K562 (cell line): ENCODE results near the gene MSTO1. TPM values are rescaled to one million over a fixed set of nuclear protein-coding genes. Genes with fewer than 3 reads are reported as not detected.
"Not testable (repeated sequence)": the region's sequence is repeated elsewhere in the genome, so short reads cannot be mapped to it uniquely, and the experiment has no call there.

ENCODE experiments used
- ATAC-seq: fragments of 200-7000 bp; cut with Tn5 transposase; 3 replicates; pipeline ENCODE4 v1.9.1; 2020; ENCODE audit warnings: moderate library complexity
- BruUV-seq: library from RNA; stranded (reverse); fragments of 400-500 nt; replicated peaks from 2 replicates; lab custom pipeline; 2021; lab: Mats Ljungman, UMichigan
- CTCF ChIA-PET: fragments of 300-600 bp; formaldehyde crosslinking; extraction: SDS; loops from one replicate; lab custom pipeline; 2021; ENCODE audit warnings: low intra/inter-chr PET ratio; lab: Yijun Ruan, JAX
- POLR2A ChIA-PET: fragments of 300-600, 350-650 bp; sonication (Branson Sonifier 250); formaldehyde crosslinking; extraction: SDS; loops from one replicate; lab custom pipeline; 2021; ENCODE audit warnings: antibody characterized with exemption, inconsistent platforms; lab: Yijun Ruan, JAX
- DNase-seq, 4 experiments: peaks; one replicate each; pipeline versions ENCODE4 v3.0.0 to v3.0.0-alpha.2; 2011 to 2018; ENCODE audit warnings: low spot score in 3 of 4, mixed read lengths in 3 of 4; ENCODE audit errors: extremely low read depth in 1 of 4
- FAIRE-seq: peaks from 2 replicates; lab custom pipeline; 2011; peaks lifted over from hg19 to GRCh38; lab: Jason Lieb, UNC
- H2AFZ ChIP-seq: 2 replicates; pipeline ENCODE4 v1.6.0; 2011; ENCODE audit warnings: low read depth, low read length, control low read depth, inconsistent platforms
- H3K27ac ChIP-seq: fragments of 200-600 bp; 3 replicates; pipeline ENCODE4 v1.8.0; 2011; ENCODE audit warnings: low read depth, mild to moderate bottlenecking, control low read depth, inconsistent platforms, low read length, moderate library complexity, mixed read lengths; ENCODE audit errors: extremely low read depth
- H3K27me3 ChIP-seq, 2 experiments: fragments of 300-600 bp in 1 of 2; 2 replicates in 1 of 2; 3 replicates in 1 of 2; pipeline versions ENCODE4 v1.6.0 to v1.8.0; 2011; ENCODE audit warnings: inconsistent platforms in 2 of 2, low read length in 2 of 2, mild to moderate bottlenecking in 1 of 2, mixed read lengths in 1 of 2, moderate library complexity in 1 of 2; ENCODE audit not compliant: control insufficient read depth in 2 of 2, insufficient read depth in 2 of 2
- H3K36me3 ChIP-seq: fragments of 300-600 bp; 3 replicates; pipeline ENCODE4 v1.8.0; 2011; ENCODE audit warnings: mild to moderate bottlenecking, low read length, inconsistent platforms; ENCODE audit not compliant: control insufficient read depth, insufficient read depth
- H3K4me1 ChIP-seq, 2 experiments: fragments of 200-600 bp in 1 of 2; replicated peaks in 1 of 2; 2 replicates in 1 of 2; 3 replicates in 1 of 2; pipeline versions ENCODE4 v1.5.1 to v1.8.0; 2011; ENCODE audit warnings: inconsistent platforms in 2 of 2, low read length in 2 of 2, mild to moderate bottlenecking in 1 of 2, mixed read lengths in 1 of 2, moderate library complexity in 1 of 2; ENCODE audit not compliant: control insufficient read depth in 2 of 2, insufficient read depth in 2 of 2
- H3K4me2 ChIP-seq: 2 replicates; pipeline ENCODE4 v1.6.1; 2011; ENCODE audit warnings: low read length, control low read depth, inconsistent platforms, mixed read lengths; ENCODE audit not compliant: insufficient read depth
- H3K4me3 ChIP-seq: fragments of 200-600 bp; sonication (generic), shearing (Covaris generic); 2 replicates; pipeline ENCODE4 v1.5.1; 2016; ENCODE audit warnings: control low read depth, inconsistent platforms
- H3K79me2 ChIP-seq: fragments of 200-600 bp; 3 replicates; pipeline ENCODE4 v1.8.0; 2011; ENCODE audit warnings: low read length, inconsistent platforms; ENCODE audit not compliant: control insufficient read depth, insufficient read depth
- H3K9ac ChIP-seq, 2 experiments: 2 replicates each; pipeline versions ENCODE4 v1.6.0 to v1.6.1; 2011; ENCODE audit warnings: low read depth in 2 of 2, low read length in 2 of 2, control low read depth in 1 of 2, inconsistent platforms in 1 of 2, mild to moderate bottlenecking in 1 of 2, mixed read lengths in 1 of 2; ENCODE audit not compliant: insufficient read depth in 1 of 2
- H3K9me1 ChIP-seq: one replicate; pipeline ENCODE4 v1.6.0; 2011; ENCODE audit warnings: inconsistent platforms, mild to moderate bottlenecking, low read length, moderate library complexity; ENCODE audit not compliant: control insufficient read depth, insufficient read depth
- H3K9me3 ChIP-seq: replicated peaks from 2 replicates; pipeline ENCODE4 v1.5.1; 2011; ENCODE audit warnings: low read depth, low read length, inconsistent platforms; ENCODE audit not compliant: control insufficient read depth, insufficient read depth
- H4K20me1 ChIP-seq: replicated peaks from 2 replicates; pipeline ENCODE4 v1.6.1; 2011; ENCODE audit warnings: low read length, inconsistent platforms, mixed read lengths; ENCODE audit not compliant: control insufficient read depth, insufficient read depth
- CREB1 ChIP-seq, 2 experiments: sonication (generic) in 1 of 2; formaldehyde crosslinking in 1 of 2; IDR thresholded peaks; 2 replicates each; pipeline versions ENCODE4 v1.6.1 to v1.8.0; 2012 to 2022; ENCODE audit warnings: inconsistent platforms in 1 of 2, mild to moderate bottlenecking in 1 of 2, missing genetic modification reagents in 1 of 2, moderate library complexity in 1 of 2
- GABPB1 ChIP-seq: sonication (generic); formaldehyde crosslinking; IDR thresholded peaks from 2 replicates; pipeline ENCODE4 v1.8.0; 2022; ENCODE audit warnings: mild to moderate bottlenecking, missing genetic modification reagents
- KAT7 ChIP-seq: sonication (generic); formaldehyde crosslinking; IDR thresholded peaks from 2 replicates; pipeline ENCODE4 v1.8.0; 2022; ENCODE audit warnings: missing genetic modification reagents, mild to moderate bottlenecking, borderline replicate concordance
- LCOR ChIP-seq: sonication (generic); formaldehyde crosslinking; IDR thresholded peaks from 2 replicates; pipeline ENCODE4 v1.8.0; 2022; ENCODE audit warnings: mild to moderate bottlenecking, missing genetic modification reagents
- PCBP1 ChIP-seq: fragments of 200-400 bp; formaldehyde crosslinking; IDR thresholded peaks from 2 replicates; pipeline ENCODE4 v1.6.1; 2018; ENCODE audit warnings: mild to moderate bottlenecking, low read depth, low read length; ENCODE audit not compliant: poor library complexity, severe bottlenecking
- PCBP2 ChIP-seq: fragments of 200-400 bp; formaldehyde crosslinking; IDR thresholded peaks from 2 replicates; pipeline ENCODE4 v1.6.1; 2018; ENCODE audit warnings: low read length, low read depth, mild to moderate bottlenecking, moderate library complexity; ENCODE audit not compliant: poor library complexity, severe bottlenecking
- SNIP1 ChIP-seq: fragments of 450-650 bp; IDR thresholded peaks from 2 replicates; pipeline ENCODE4 v1.7.1; 2017; ENCODE audit warnings: low read depth, mild to moderate bottlenecking
- SP1 ChIP-seq: sonication (generic); formaldehyde crosslinking; IDR thresholded peaks from 2 replicates; pipeline ENCODE4 v1.8.1; 2022; ENCODE audit warnings: mild to moderate bottlenecking, missing genetic modification reagents
- TAF1 ChIP-seq: IDR thresholded peaks from 2 replicates; pipeline ENCODE4 v1.6.1; 2011; ENCODE audit warnings: mild to moderate bottlenecking, low read length, moderate library complexity; ENCODE audit not compliant: insufficient read depth, control insufficient read depth, severe bottlenecking; ENCODE audit errors: extremely low read depth
- WGBS: fragments of 100-300 bp; shearing (Covaris generic); methylation state at CpG from one replicate; pipeline ENCODE4 v1.1.6; 2016; ENCODE audit warnings: low coverage, mixed read lengths; ENCODE audit not compliant: insufficient coverage; ENCODE audit errors: missing lambda C conversion rate; 5-methylcytosine and 5-hydroxymethylcytosine counted together
- in situ Hi-C: fragments of 300-500 bp; cut with MboI; formaldehyde crosslinking; loops from 4 replicates; pipeline ENCODE4 v1.15.0; 2018; ENCODE audit warnings: inconsistent platforms, mixed read lengths
- intact Hi-C: fragments of 100-400 bp; cut with micrococcal nuclease; formaldehyde crosslinking; loops from 2 replicates; pipeline ENCODE4 v1.14.2; 2022
- polyA plus RNA-seq, 8 experiments: library from polyadenylated mRNA; depleted of rRNA in 4 of 8; stranded (reverse) in 5 of 8; unstranded in 3 of 8; fragments of >200 nt; fragmentation: Nextera tagmentation in 2 of 8; fragmentation: Illumina TruSeq in 1 of 8; extraction: Ambion mirVana in 2 of 8; extraction: Trizol in 1 of 8; gene quantifications; 2 replicates each; pipeline versions ENCODE4 v1.2.1 to v1.2.3, GENCODE V29; 2011 to 2014; ENCODE audit warnings: inconsistent platforms in 1 of 8, missing spikeins in 1 of 8
- total RNA-seq, 7 experiments: library from RNA; depleted of rRNA in 6 of 7; stranded (reverse); fragments of >200 nt in 6 of 7; fragmentation: Illumina TruSeq in 2 of 7; extraction: Trizol in 2 of 7; gene quantifications; 2 replicates each; pipeline versions ENCODE4 v1.2.1 to v1.2.3, GENCODE V29; 2011 to 2021; ENCODE audit warnings: low replicate concordance in 1 of 7
- TF ChIP-seq, protein P1 (sequence below): sonication (generic); formaldehyde crosslinking; IDR thresholded peaks from 2 replicates; pipeline ENCODE4 v1.8.0; 2022; ENCODE audit warnings: mild to moderate bottlenecking, missing genetic modification reagents
- TF ChIP-seq, protein P2 (sequence below): fragments of 250-450 bp; sonication (Bioruptor Pico); IDR thresholded peaks from 2 replicates; pipeline ENCODE4 v1.9.0; 2021; ENCODE audit warnings: mild to moderate bottlenecking
- TF ChIP-seq, protein P3 (sequence below): conservative IDR thresholded peaks from 2 replicates; pipeline ENCODE4 v1.6.1; 2011; ENCODE audit warnings: low read depth, mild to moderate bottlenecking, low read length; ENCODE audit not compliant: control insufficient read depth
- TF ChIP-seq, protein P4 (sequence below): fragments of 450-650 bp; IDR thresholded peaks from 2 replicates; pipeline ENCODE4 v1.6.1; 2018; ENCODE audit not compliant: partially characterized antibody

The MSTO1 gene
- total and polyA plus RNA-seq, 9 of the 15 experiments (the other 6 are each of a cell fraction or from before 2014, with no cell fraction given) = 18.8 to 71.1 (median 47.3) TPM

DNA sequence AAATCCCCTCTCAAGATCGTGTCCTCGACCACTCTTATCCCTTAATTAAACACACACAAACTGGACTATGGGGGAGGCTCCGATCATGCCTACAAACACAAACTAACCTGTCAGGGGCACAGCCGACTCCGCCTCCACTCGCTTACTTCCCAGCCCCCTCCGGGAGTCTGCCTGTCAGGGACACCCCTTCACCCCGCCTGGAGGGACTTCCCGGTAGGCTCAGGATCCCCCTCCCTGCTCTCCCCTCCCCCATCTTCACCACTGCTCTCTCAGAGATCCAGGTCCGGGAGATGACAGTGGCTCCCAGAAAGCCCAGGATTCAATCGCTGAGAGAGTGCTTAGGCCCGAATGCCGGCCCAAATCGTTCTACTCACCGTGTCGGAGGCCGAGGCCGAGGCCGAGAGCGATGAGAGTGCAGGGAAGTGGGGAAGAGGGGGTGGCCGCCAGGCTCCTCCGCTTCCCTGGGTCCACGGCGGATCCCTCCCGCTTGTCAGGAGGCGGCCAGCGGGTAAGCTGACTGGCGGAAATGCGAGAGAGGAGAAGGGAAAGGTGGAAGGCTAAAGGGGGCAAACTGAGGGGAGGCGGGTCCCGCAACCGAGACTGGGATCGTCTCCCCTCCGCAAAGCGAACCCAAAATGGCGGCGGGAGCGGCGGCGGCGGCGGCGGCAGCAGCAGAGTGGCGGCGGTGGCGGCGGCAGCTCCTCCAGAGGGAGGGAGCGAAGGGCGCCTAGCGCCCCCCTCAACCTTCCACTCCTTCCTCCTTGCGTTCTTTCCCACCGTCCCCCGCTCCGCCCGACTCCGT, 48.0 kb upstream of the MSTO1 start:
- intact Hi-C loops; H4K20me1 ChIP-seq; BruUV-seq; H3K9me3 ChIP-seq; in situ Hi-C loops; H3K27me3 ChIP-seq; H3K9me1 ChIP-seq; TF ChIP-seq CREB1 (IDR thresholded peaks at IDR 0.05): not testable (repeated sequence)
- Histone ChIP-seq H3K79me2 (peaks cover 93% of the 10 kb centered on the region), H3K9ac (peak overlapping the region; percentile 96 to 99), H3K4me1 (peaks cover 2 to 11% of the 10 kb centered on the region in 2 experiments; a peak in 4 of 5 replicates), H3K36me3 (peaks cover 33% of the 10 kb centered on the region; the same call in 2 of the 3 replicates), H3K4me3 (peak overlapping the region; percentile 98), H3K27ac (peak overlapping the region; percentile 100), H3K4me2 (peak overlapping the region; percentile 88), H2AFZ (peak overlapping the region; percentile 88)
- CTCF ChIA-PET = interaction anchor here (0.5 kb wide), 1 partner anchor 332 kb away, joined by 3 read pairs; no protein-coding TSS in a partner anchor
- peak; percentile 53 for ATAC-seq
- peak in 2 of 4 experiments; percentile 32 to 51 for DNase-seq
- FAIRE-seq = peak; percentile 80
- POLR2A ChIA-PET = interaction anchor here (1.0 kb wide), 1 partner anchor 9 kb away, joined by 4 read pairs; no protein-coding TSS in a partner anchor
- 2% methylated on average over 31 of the region's 56 CpGs for WGBS
- peak; percentile 12; the same call in 1 of the 2 replicates for TF ChIP-seq KAT7
- TF ChIP-seq PCBP1 = peak; percentile 61
- TF ChIP-seq CREB1 (CRISPR knock-in tag; IDR thresholded peaks at IDR 0.05) = 0 out of 2 replicates have a peak, but pooled peaks have one; percentile 8
- TF ChIP-seq PCBP2 = peak; percentile 22
- TF ChIP-seq, protein P1, sequence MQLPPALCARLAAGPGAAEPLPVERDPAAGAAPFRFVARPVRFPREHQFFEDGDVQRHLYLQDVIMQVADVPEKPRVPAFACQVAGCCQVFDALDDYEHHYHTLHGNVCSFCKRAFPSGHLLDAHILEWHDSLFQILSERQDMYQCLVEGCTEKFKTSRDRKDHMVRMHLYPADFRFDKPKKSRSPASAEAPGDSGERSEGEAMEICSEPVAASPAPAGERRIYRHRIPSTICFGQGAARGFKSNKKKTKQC = 0 out of 2 replicates have a peak, but pooled peaks have one; percentile 31
- 0 out of 2 replicates have a peak, but pooled peaks have one; percentile 50 for TF ChIP-seq SP1 (CRISPR knock-in tag)
- TF ChIP-seq, protein P2, sequence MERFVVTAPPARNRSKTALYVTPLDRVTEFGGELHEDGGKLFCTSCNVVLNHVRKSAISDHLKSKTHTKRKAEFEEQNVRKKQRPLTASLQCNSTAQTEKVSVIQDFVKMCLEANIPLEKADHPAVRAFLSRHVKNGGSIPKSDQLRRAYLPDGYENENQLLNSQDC (CRISPR knock-in tag) = peak; percentile 53; the same call in 1 of the 2 replicates
- peak; percentile 29; the same call in 1 of the 2 replicates for TF ChIP-seq SNIP1
- peak; percentile 40; the same call in 1 of the 2 replicates for TF ChIP-seq GABPB1 (CRISPR knock-in tag)
- TF ChIP-seq, protein P3, sequence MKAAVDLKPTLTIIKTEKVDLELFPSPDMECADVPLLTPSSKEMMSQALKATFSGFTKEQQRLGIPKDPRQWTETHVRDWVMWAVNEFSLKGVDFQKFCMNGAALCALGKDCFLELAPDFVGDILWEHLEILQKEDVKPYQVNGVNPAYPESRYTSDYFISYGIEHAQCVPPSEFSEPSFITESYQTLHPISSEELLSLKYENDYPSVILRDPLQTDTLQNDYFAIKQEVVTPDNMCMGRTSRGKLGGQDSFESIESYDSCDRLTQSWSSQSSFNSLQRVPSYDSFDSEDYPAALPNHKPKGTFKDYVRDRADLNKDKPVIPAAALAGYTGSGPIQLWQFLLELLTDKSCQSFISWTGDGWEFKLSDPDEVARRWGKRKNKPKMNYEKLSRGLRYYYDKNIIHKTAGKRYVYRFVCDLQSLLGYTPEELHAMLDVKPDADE = 0 out of 2 replicates have a peak, but pooled peaks have one; percentile 2
- TF ChIP-seq TAF1 = peak; percentile 51
- TF ChIP-seq LCOR (CRISPR knock-in tag) = 0 out of 2 replicates have a peak, but pooled peaks have one; percentile 17
- TF ChIP-seq, protein P4, sequence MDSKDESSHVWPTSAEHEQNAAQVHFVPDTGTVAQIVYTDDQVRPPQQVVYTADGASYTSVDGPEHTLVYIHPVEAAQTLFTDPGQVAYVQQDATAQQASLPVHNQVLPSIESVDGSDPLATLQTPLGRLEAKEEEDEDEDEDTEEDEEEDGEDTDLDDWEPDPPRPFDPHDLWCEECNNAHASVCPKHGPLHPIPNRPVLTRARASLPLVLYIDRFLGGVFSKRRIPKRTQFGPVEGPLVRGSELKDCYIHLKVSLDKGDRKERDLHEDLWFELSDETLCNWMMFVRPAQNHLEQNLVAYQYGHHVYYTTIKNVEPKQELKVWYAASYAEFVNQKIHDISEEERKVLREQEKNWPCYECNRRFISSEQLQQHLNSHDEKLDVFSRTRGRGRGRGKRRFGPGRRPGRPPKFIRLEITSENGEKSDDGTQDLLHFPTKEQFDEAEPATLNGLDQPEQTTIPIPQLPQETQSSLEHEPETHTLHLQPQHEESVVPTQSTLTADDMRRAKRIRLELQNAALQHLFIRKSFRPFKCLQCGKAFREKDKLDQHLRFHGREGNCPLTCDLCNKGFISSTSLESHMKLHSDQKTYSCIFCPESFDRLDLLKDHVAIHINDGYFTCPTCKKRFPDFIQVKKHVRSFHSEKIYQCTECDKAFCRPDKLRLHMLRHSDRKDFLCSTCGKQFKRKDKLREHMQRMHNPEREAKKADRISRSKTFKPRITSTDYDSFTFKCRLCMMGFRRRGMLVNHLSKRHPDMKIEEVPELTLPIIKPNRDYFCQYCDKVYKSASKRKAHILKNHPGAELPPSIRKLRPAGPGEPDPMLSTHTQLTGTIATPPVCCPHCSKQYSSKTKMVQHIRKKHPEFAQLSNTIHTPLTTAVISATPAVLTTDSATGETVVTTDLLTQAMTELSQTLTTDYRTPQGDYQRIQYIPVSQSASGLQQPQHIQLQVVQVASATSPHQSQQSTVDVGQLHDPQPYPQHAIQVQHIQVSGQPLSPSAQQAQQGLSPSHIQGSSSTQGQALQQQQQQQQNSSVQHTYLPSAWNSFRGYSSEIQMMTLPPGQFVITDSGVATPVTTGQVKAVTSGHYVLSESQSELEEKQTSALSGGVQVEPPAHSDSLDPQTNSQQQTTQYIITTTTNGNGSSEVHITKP = peak; percentile 11
